Activated B cell treated with CpG ODN at 0.5 μM for 24 hours (primary cell): ENCODE data around the gene ZNF541. TPM values are rescaled to one million over a fixed set of nuclear protein-coding genes. Genes with fewer than 3 reads are reported as not detected.
"Not testable (repeated sequence)": the region's sequence is repeated elsewhere in the genome, so short reads cannot be mapped to it uniquely, and the experiment has no call there.

Experiments used
- ATAC-seq: fragments of 200-7000 bp; cut with Tn5 transposase; one replicate; pipeline ENCODE4 v1.10.0; 2021; ENCODE audit warnings: low read depth, mild to moderate bottlenecking, moderate library complexity
- CTCF ChIA-PET: fragments of 350-600 bp; sonication (Branson Sonifier 250); formaldehyde crosslinking; loops from one replicate; lab custom pipeline; 2021; ENCODE audit warnings: antibody characterized with exemption; lab: Charles Lee
- POLR2A ChIA-PET: fragments of 350-600 bp; sonication (Branson Sonifier 250); formaldehyde crosslinking; loops from one replicate; lab custom pipeline; 2021; ENCODE audit warnings: antibody characterized with exemption; lab: Charles Lee
- DNase-seq: peaks from one replicate; pipeline ENCODE4 v3.0.0; 2022
- H3K27ac Mint-ChIP-seq: one replicate; pipeline ENCODE4 v1.8.0; 2020; ENCODE audit warnings: mixed read lengths
- H3K27me3 Mint-ChIP-seq: one replicate; pipeline ENCODE4 v1.8.0; 2021; ENCODE audit warnings: mixed read lengths
- H3K36me3 Mint-ChIP-seq: one replicate; pipeline ENCODE4 v1.8.0; 2021; ENCODE audit warnings: low read depth, mixed read lengths
- H3K4me1 Mint-ChIP-seq: one replicate; pipeline ENCODE4 v1.8.0; 2021; ENCODE audit warnings: mixed read lengths
- H3K4me3 Mint-ChIP-seq: one replicate; pipeline ENCODE4 v1.8.0; 2020; ENCODE audit warnings: mild to moderate bottlenecking, mixed read lengths
- H3K9me3 Mint-ChIP-seq: one replicate; pipeline ENCODE4 v1.8.0; 2020; ENCODE audit warnings: mixed read lengths
- intact Hi-C: fragments of 100-400 bp; cut with micrococcal nuclease; formaldehyde crosslinking; loops from one replicate; pipeline ENCODE4 v1.15.1; 2024
- total RNA-seq: library from RNA; stranded (reverse); gene quantifications from 2 replicates; pipeline ENCODE4 v1.2.3, GENCODE V29; 2022
- TF ChIP-seq, protein P1 (sequence below): fragments of 200-600 bp; IDR thresholded peaks from one replicate; pipeline ENCODE4 v1.8.0; 2022; ENCODE audit warnings: antibody characterized with exemption, mild to moderate bottlenecking

Gene ZNF541
- total RNA-seq, 1 donor from 2014 or later = not detected

DNA sequence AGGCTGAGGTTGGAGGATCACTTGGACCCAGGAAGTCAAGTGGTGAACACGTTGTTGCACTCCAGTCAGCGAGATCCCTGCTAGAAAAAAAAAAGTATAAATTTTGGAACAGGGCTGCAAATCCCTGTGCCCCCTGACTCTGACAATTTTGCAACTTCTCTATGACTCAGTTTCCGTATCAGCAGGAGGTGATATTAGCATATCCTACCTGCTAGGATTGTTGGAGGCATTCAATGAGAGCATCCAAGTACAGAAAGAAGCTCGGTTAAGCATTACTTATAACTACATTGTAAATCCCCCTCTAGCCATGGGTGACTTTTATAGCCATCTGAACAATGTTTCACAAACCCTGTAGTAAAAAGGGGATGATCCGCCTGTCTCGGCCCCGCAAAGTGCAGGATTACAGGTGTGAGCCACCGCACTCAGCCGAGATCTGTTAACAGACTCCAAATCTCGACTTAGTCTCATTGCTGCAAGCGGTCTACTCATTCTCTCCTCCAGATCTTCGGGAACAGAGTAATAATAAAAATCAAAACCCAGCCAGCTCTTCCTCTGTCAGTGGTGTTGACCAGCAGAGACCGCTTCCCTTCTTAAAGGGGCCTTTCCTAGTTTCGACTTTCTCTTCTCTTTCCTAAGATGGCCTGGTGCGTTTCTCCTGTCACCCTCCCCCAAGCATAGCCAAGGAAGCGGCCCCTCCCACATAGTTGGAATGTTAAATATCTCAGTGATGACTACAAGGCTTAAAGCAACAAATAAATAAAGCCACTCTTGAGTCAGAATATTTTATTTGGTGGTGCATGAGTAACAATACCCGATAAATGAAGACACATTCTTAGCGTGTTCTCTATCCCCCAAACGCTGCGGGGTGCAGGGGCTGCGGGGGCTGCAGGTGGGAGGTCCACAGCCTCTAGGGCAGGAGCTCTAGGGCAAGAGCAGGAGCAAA is 25.7 kb upstream of the ZNF541 start:
- Mint-ChIP-seq H3K4me3 (no peak overlapping the region), H3K9me3 (no peaks in the 10 kb centered on the region), H3K4me1 (peaks cover 10% of the 10 kb centered on the region), H3K27me3 (peaks cover 14% of the 10 kb centered on the region), H3K27ac (no peak overlapping the region), H3K36me3 (no peaks in the 10 kb centered on the region)
- TF ChIP-seq, protein P1, sequence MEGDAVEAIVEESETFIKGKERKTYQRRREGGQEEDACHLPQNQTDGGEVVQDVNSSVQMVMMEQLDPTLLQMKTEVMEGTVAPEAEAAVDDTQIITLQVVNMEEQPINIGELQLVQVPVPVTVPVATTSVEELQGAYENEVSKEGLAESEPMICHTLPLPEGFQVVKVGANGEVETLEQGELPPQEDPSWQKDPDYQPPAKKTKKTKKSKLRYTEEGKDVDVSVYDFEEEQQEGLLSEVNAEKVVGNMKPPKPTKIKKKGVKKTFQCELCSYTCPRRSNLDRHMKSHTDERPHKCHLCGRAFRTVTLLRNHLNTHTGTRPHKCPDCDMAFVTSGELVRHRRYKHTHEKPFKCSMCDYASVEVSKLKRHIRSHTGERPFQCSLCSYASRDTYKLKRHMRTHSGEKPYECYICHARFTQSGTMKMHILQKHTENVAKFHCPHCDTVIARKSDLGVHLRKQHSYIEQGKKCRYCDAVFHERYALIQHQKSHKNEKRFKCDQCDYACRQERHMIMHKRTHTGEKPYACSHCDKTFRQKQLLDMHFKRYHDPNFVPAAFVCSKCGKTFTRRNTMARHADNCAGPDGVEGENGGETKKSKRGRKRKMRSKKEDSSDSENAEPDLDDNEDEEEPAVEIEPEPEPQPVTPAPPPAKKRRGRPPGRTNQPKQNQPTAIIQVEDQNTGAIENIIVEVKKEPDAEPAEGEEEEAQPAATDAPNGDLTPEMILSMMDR = no peak
- ChIA-PET CTCF (interaction anchor here (1.4 kb wide), 1 partner anchor 162 kb away, joined by 3 read pairs; no protein-coding TSS in a partner anchor), POLR2A (interaction anchor here (1.6 to 2.7 kb wide), 3 partner anchors 9 to 324 kb away, joined by 7 to 25 read pairs (median 11); partner anchors contain the start of genes BICRA and INAFM1)
- no peak for DNase-seq
- no peak for ATAC-seq
- intact Hi-C loops = no loop called here

DNA sequence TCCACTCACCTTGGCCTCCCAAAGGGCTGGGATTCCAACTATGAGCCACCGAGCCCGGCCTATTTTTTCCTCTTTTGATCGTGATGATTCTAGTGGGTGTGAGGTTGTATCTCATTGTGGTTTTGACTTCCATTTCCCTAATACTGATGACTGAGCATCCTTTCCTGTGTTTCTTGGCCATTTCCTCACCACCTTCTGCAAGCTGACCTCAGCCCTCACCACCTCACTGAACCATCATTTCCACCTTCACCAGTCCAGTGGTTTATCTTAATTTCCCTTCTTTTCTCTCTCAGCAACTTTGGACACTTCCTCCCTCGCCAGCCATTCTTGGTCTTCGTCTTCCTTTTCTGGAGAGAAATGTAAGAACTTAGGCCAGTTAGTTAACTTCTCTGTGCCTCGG is 23.0 kb upstream of the ZNF541 start:
- Mint-ChIP-seq H3K27me3 (peaks cover 18% of the 10 kb centered on the region), H3K27ac (no peak overlapping the region), H3K4me3 (no peak overlapping the region), H3K36me3 (no peaks in the 10 kb centered on the region), H3K9me3 (no peaks in the 10 kb centered on the region), H3K4me1 (peaks cover 10% of the 10 kb centered on the region)
- POLR2A ChIA-PET = interaction anchor here (1.5 kb wide), 1 partner anchor 14 kb away, joined by 3 read pairs; no protein-coding TSS in a partner anchor
- no peak for DNase-seq
- CTCF ChIA-PET = no interaction called here
- TF ChIP-seq, protein P1 = no peak
- no peak for ATAC-seq
- intact Hi-C loops = no loop called here

DNA sequence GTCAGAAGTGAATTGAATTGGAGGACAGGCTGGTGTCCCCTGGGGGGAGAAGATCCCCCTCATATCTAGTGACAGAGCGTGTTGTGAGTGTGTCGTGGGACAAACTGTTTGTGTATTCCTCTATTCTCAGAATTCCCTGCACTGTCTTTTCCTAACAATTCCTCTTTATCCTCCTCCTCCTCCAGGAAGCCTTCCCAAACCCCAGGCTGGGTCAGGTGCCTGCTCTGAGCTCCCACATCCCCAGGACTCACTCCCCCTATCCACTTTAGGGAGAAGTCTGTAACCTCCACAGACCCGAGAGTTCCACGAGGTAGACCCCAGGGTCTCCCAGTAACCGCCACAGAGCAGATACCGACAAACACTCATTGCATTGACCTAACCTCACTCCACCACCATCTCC is 20.9 kb upstream of the ZNF541 start:
- H3K27me3 Mint-ChIP-seq = peaks cover 27% of the 10 kb centered on the region
- H3K36me3 Mint-ChIP-seq = no peaks in the 10 kb centered on the region
- H3K9me3 Mint-ChIP-seq = no peaks in the 10 kb centered on the region
- H3K27ac Mint-ChIP-seq = no peak overlapping the region
- TF ChIP-seq, protein P1 = no peak
- DNase-seq (no peak), ATAC-seq (no peak)
- H3K4me3 Mint-ChIP-seq = no peak overlapping the region
- intact Hi-C loops = no loop called here
- peaks cover 3% of the 10 kb centered on the region for H3K4me1 Mint-ChIP-seq
- ChIA-PET CTCF (no interaction called here), POLR2A (interaction anchor here (0.6 kb wide), 1 partner anchor 435 kb away, joined by 3 read pairs; no protein-coding TSS in a partner anchor)

DNA sequence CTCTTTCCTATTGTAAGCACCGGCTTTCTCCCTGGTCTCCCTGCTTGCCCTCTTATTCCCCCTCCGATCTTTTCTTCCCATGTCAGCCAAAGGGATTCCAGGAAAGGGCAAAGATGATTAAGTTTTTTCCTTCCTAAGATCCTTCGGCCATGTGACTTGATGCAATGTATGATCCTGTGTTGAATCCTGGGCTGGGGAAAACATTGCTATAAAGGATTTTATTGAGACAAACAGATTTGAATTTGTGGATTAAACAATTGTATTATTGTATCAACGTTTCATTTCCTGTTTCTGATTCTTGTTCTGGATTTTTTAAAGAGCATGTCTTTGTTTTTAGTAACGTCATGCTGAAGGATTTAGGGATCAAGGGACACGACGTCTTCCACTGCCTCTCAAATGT is 16.9 kb upstream of the ZNF541 start:
- TF ChIP-seq, protein P1 = no peak
- no peaks in the 10 kb centered on the region for H3K4me1 Mint-ChIP-seq
- ChIA-PET POLR2A (no interaction called here), CTCF (no interaction called here)
- DNase-seq (no peak), ATAC-seq (no peak)
- no peak overlapping the region for H3K27ac Mint-ChIP-seq
- H3K9me3 Mint-ChIP-seq = peaks cover 2% of the 10 kb centered on the region
- H3K4me3 Mint-ChIP-seq = no peak overlapping the region
- H3K27me3 Mint-ChIP-seq = peaks cover 24% of the 10 kb centered on the region
- intact Hi-C loops = no loop called here
- no peaks in the 10 kb centered on the region for H3K36me3 Mint-ChIP-seq

DNA sequence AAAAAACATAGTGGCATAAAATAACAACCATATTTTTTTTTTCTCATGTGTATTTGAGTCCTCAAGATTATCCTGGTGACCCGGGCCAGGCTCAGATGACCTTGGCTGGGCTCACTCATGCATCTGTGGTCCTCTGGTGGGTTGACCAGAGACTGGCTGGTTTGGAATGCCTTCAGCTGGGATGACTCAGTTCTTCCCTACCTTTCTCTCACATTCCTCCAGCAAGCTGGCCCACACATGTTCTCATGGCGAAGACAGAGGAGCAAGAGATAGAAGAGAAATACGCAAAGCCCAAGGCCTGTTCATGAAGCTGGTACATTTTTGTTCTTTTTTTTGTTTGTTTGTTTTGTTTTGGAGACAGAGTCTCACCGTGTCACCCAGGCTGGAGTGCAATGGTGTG is 14.3 kb upstream of the ZNF541 start:
- CTCF ChIA-PET = no interaction called here
- DNase-seq (no peak), ATAC-seq (no peak)
- Mint-ChIP-seq H3K36me3 (no peaks in the 10 kb centered on the region), H3K27ac (no peak overlapping the region), H3K27me3 (peaks cover 26% of the 10 kb centered on the region), H3K9me3 (peaks cover 2% of the 10 kb centered on the region), H3K4me1 (no peaks in the 10 kb centered on the region), H3K4me3 (no peak overlapping the region)
- intact Hi-C loops = no loop called here
- TF ChIP-seq, protein P1 = no peak
- POLR2A ChIA-PET = no interaction called here

DNA sequence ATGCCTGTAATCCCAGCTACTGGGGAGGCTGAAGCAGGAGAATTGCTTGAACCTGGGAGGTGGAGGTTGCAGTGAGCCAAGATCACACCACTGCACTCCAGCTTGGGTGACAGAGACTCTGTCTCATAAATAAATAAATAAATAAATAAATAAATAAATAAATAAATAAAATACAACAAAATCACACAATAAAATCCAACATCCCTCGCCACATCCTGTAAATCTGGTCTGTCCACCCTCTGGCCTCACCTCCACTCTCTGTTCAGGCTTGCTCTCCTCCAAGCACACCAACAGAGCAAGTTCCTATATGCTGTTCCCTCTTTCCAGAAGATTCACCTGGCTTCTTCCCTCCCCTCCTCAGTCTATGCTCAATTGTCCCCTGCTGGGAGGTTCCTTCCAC is 10.2 kb upstream of the ZNF541 start:
- peaks cover 33% of the 10 kb centered on the region for H3K27me3 Mint-ChIP-seq
- H3K4me1 Mint-ChIP-seq, H3K36me3 Mint-ChIP-seq, DNase-seq, ATAC-seq, H3K4me3 Mint-ChIP-seq, intact Hi-C loops, H3K9me3 Mint-ChIP-seq, H3K27ac Mint-ChIP-seq, CTCF ChIA-PET: not testable (repeated sequence)
- POLR2A ChIA-PET = interaction anchor here (0.6 to 0.7 kb wide), 2 partner anchors 9 to 27 kb away, joined by 3 read pairs; no protein-coding TSS in a partner anchor
